Activated naive CD4-positive, alpha-beta T cell treated with anti-CD3 and anti-CD28 coated beads, Interleukin-2, amount 50 U/mL, for 72 hours (primary cell): ENCODE results near the gene ZDHHC17. TPM values are rescaled to one million over a fixed set of nuclear protein-coding genes. Genes with fewer than 3 reads are reported as not detected.
"Not testable (repeated sequence)": the region's sequence is repeated elsewhere in the genome, so short reads cannot be mapped to it uniquely, and the experiment has no call there.

ENCODE experiments used
- ATAC-seq, 2 donors: fragments of 150-1000 bp; cut with Tn5 transposase; 2 replicates each; pipeline ENCODE4 v1.10.0; 2021; ENCODE audit warnings: mild to moderate bottlenecking in 2 of 2, moderate library complexity in 2 of 2
- DNase-seq, 2 donors: peaks; one replicate each; pipeline ENCODE4 v3.0.0; 2021 to 2022; ENCODE audit warnings: low spot score in 2 of 2
- H3K27ac Mint-ChIP-seq, 2 donors: one replicate each; pipeline ENCODE4 v1.8.0; 2022; ENCODE audit warnings: mild to moderate bottlenecking in 2 of 2, mixed read lengths in 2 of 2
- H3K36me3 Mint-ChIP-seq, 2 donors: one replicate each; pipeline ENCODE4 v1.8.0; 2022; ENCODE audit warnings: mixed read lengths in 2 of 2
- H3K9me3 Mint-ChIP-seq, 2 donors: one replicate each; pipeline ENCODE4 v1.8.0; 2022; ENCODE audit warnings: mixed read lengths in 2 of 2
- total RNA-seq, 2 donors: library from RNA; stranded (reverse); gene quantifications; one replicate each; pipeline ENCODE4 v1.2.3, GENCODE V29; 2022

Gene ZDHHC17
- total RNA-seq, 2 donors from 2014 or later, result 33.8 to 42.4 TPM

GRCh38 chr12:76747245-76747644 is 16.7 kb upstream of the ZDHHC17 start:
- Mint-ChIP-seq H3K27ac (no peak overlapping the region), H3K9me3 (no peaks in the 10 kb centered on the region), H3K36me3 (no peaks in the 10 kb centered on the region)
- no peak for DNase-seq
- no peak for ATAC-seq

- Mint-ChIP-seq H3K9me3 (no peaks in the 10 kb centered on the region), H3K27ac (no peak overlapping the region), H3K36me3 (no peaks in the 10 kb centered on the region)
- ATAC-seq (no peak), DNase-seq (no peak)
These were observed 8.0 kb upstream of the ZDHHC17 start for GRCh38 chr12:76755829-76756379.

- Mint-ChIP-seq H3K9me3 (no peaks in the 10 kb centered on the region), H3K27ac (no peak overlapping the region), H3K36me3 (no peaks in the 10 kb centered on the region)
- no peak for ATAC-seq
- no peak for DNase-seq
These were observed 6.2 kb upstream of the ZDHHC17 start for GRCh38 chr12:76757694-76758093.

- H3K9me3 Mint-ChIP-seq, result no peaks in the 10 kb centered on the region
- peaks cover 14% of the 10 kb centered on the region in 2 donors for H3K36me3 Mint-ChIP-seq
- no peak for ATAC-seq
- DNase-seq, result no peak
- peak overlapping the region in 1 of 2 donors; percentile 95 for H3K27ac Mint-ChIP-seq
These were observed 1.3 kb upstream of the ZDHHC17 start for GRCh38 chr12:76762601-76762980.

GRCh38 chr12:76764856-76765255 is 941 bp downstream of the ZDHHC17 start:
- ATAC-seq (no peak), DNase-seq (no peak)
- H3K9me3 Mint-ChIP-seq, result no peaks in the 10 kb centered on the region
- H3K27ac Mint-ChIP-seq, result peak overlapping the region; percentile 95 to 97
- peaks cover 14% of the 10 kb centered on the region in 2 donors for H3K36me3 Mint-ChIP-seq

GRCh38 chr12:76765598-76765997 is 1.7 kb downstream of the ZDHHC17 start:
- Mint-ChIP-seq H3K27ac (peak overlapping the region in 1 of 2 donors; percentile 95), H3K36me3 (peaks cover 14% of the 10 kb centered on the region in 2 donors), H3K9me3 (no peaks in the 10 kb centered on the region)
- no peak for ATAC-seq
- no peak for DNase-seq

GRCh38 chr12:76766161-76766560 is 2.2 kb downstream of the ZDHHC17 start:
- Mint-ChIP-seq H3K36me3 (peaks cover 14% of the 10 kb centered on the region in 2 donors), H3K27ac (no peak overlapping the region), H3K9me3 (no peaks in the 10 kb centered on the region)
- ATAC-seq, result no peak
- DNase-seq, result no peak

GRCh38 chr12:76768576-76768975 is 4.7 kb downstream of the ZDHHC17 start:
- no peak for DNase-seq
- no peaks in the 10 kb centered on the region for H3K9me3 Mint-ChIP-seq
- H3K27ac Mint-ChIP-seq, result no peak overlapping the region

GRCh38 chr12:76777765-76778216 is 13.9 kb downstream of the ZDHHC17 start:
- H3K27ac Mint-ChIP-seq, result peak overlapping the region; percentile 27 to 85
- no peak for DNase-seq

More at GRCh38 chr12:76768576-76768975, 4.7 kb downstream of the ZDHHC17 start:
- peaks cover 14 to 22% of the 10 kb centered on the region in 2 donors for H3K36me3 Mint-ChIP-seq
- ATAC-seq, result peak in 1 of 2 donors; percentile 11

GRCh38 chr12:76778364-76778763 is 14.4 kb downstream of the ZDHHC17 start:
- H3K9me3 Mint-ChIP-seq, result peaks cover 10 to 14% of the 10 kb centered on the region in 2 donors
- H3K36me3 Mint-ChIP-seq, result peaks cover 12 to 49% of the 10 kb centered on the region in 2 donors
- H3K27ac Mint-ChIP-seq, result peak overlapping the region in 1 of 2 donors; percentile 27
- no peak for DNase-seq
- ATAC-seq, result no peak

More at GRCh38 chr12:76777765-76778216, 13.9 kb downstream of the ZDHHC17 start:
- peak; percentile 24 to 68 for ATAC-seq
- peaks cover 12 to 50% of the 10 kb centered on the region in 2 donors for H3K36me3 Mint-ChIP-seq
- peaks cover 10 to 14% of the 10 kb centered on the region in 2 donors for H3K9me3 Mint-ChIP-seq

GRCh38 chr12:76779310-76779709 is 15.4 kb downstream of the ZDHHC17 start:
- ATAC-seq, result peak in 1 of 2 donors; percentile 70
- Mint-ChIP-seq H3K9me3 (peaks cover 10 to 14% of the 10 kb centered on the region in 2 donors), H3K36me3 (peaks cover 12 to 47% of the 10 kb centered on the region in 2 donors), H3K27ac (peak overlapping the region in 1 of 2 donors; percentile 19)
- not testable (repeated sequence) for DNase-seq

- no peak for DNase-seq
- Mint-ChIP-seq H3K9me3 (peaks cover 16 to 18% of the 10 kb centered on the region in 2 donors), H3K27ac (no peak overlapping the region), H3K36me3 (peaks cover 12 to 54% of the 10 kb centered on the region in 2 donors)
- no peak for ATAC-seq
These were observed 17.4 kb downstream of the ZDHHC17 start for GRCh38 chr12:76781321-76781720.

- Mint-ChIP-seq H3K27ac (peak overlapping the region; percentile 30 to 78), H3K36me3 (peaks cover 12 to 60% of the 10 kb centered on the region in 2 donors), H3K9me3 (peaks cover 18 to 22% of the 10 kb centered on the region in 2 donors)
- DNase-seq, result no peak
- no peak for ATAC-seq
These were observed 18.6 kb downstream of the ZDHHC17 start for GRCh38 chr12:76782526-76782925.

GRCh38 chr12:76784600-76785051 is 20.7 kb downstream of the ZDHHC17 start:
- DNase-seq (no peak), ATAC-seq (no peak)
- no peak overlapping the region for H3K27ac Mint-ChIP-seq
- H3K9me3 Mint-ChIP-seq, result peaks cover 11 to 16% of the 10 kb centered on the region in 2 donors
- peaks cover 4 to 39% of the 10 kb centered on the region in 2 donors for H3K36me3 Mint-ChIP-seq

GRCh38 chr12:76785407-76785806 is 21.5 kb downstream of the ZDHHC17 start:
- Mint-ChIP-seq H3K36me3 (peaks cover 0 to 31% of the 10 kb centered on the region in 2 donors), H3K27ac (no peak overlapping the region), H3K9me3 (peaks cover 9 to 16% of the 10 kb centered on the region in 2 donors)
- DNase-seq (no peak), ATAC-seq (no peak)

- no peak overlapping the region for H3K27ac Mint-ChIP-seq
- peaks cover 9 to 16% of the 10 kb centered on the region in 2 donors for H3K9me3 Mint-ChIP-seq
- ATAC-seq (no peak), DNase-seq (no peak)
- peaks cover 0 to 26% of the 10 kb centered on the region in 2 donors for H3K36me3 Mint-ChIP-seq
These were observed 23.1 kb downstream of the ZDHHC17 start for GRCh38 chr12:76786986-76787385.

- H3K9me3 Mint-ChIP-seq, result peaks cover 9 to 11% of the 10 kb centered on the region in 2 donors
- DNase-seq (no peak), ATAC-seq (no peak)
- H3K36me3 Mint-ChIP-seq, result peaks cover 0 to 19% of the 10 kb centered on the region in 2 donors
- no peak overlapping the region for H3K27ac Mint-ChIP-seq
These were observed 23.8 kb downstream of the ZDHHC17 start for GRCh38 chr12:76787689-76788088.
